PC-9 (cell line): ENCODE measurements around the gene WDR33.

Experiments
- CTCF ChIP-seq: fragments of 200-600 bp; sonication (generic); conservative IDR thresholded peaks from 2 replicates; pipeline ENCODE4 v1.6.1; 2017; ENCODE audit warnings: mixed run types, antibody characterized with exemption, mild to moderate bottlenecking, moderate library complexity
- EZH2 ChIP-seq: fragments of 200-600 bp; sonication (generic); IDR thresholded peaks from 2 replicates; pipeline ENCODE4 v1.8.0; 2017; ENCODE audit warnings: antibody characterized with exemption, low read depth

DNA sequence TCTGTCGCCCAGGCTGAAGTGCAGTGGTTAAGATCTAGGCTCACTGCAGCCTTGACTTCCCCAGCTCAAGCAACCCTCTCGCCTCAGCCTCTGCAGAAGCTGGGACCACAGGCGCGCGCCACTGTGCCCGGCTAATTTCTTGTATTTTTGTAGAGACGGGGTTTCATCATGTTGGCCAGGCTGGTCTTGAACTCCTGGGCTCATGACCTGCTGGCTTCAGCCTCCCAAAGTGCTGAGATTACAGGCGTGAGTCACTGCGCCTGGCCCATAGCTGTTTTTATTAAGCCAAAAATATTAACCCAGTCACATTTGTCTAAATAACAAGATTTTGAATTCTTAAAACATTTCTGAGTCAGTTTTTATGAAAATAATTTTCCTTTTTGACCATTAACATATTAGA is 116.0 kb downstream of the WDR33 start:
- TF ChIP-seq CTCF (no peak), EZH2 (no peak)
